HG03432 (cell line): ENCODE results near the gene NAGS.
"Not testable (repeated sequence)": the region's sequence is repeated elsewhere in the genome, so short reads cannot be mapped to it uniquely, and the experiment has no call there.

Experiments used
- ATAC-seq: cut with Tn5 transposase; IDR thresholded peaks from one replicate; pipeline ENCODE4 v1.9.1; 2021; ENCODE audit warnings: mild to moderate bottlenecking, moderate library complexity; ENCODE audit not compliant: unreplicated experiment

Gene NAGS, protein sequence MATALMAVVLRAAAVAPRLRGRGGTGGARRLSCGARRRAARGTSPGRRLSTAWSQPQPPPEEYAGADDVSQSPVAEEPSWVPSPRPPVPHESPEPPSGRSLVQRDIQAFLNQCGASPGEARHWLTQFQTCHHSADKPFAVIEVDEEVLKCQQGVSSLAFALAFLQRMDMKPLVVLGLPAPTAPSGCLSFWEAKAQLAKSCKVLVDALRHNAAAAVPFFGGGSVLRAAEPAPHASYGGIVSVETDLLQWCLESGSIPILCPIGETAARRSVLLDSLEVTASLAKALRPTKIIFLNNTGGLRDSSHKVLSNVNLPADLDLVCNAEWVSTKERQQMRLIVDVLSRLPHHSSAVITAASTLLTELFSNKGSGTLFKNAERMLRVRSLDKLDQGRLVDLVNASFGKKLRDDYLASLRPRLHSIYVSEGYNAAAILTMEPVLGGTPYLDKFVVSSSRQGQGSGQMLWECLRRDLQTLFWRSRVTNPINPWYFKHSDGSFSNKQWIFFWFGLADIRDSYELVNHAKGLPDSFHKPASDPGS

DNA sequence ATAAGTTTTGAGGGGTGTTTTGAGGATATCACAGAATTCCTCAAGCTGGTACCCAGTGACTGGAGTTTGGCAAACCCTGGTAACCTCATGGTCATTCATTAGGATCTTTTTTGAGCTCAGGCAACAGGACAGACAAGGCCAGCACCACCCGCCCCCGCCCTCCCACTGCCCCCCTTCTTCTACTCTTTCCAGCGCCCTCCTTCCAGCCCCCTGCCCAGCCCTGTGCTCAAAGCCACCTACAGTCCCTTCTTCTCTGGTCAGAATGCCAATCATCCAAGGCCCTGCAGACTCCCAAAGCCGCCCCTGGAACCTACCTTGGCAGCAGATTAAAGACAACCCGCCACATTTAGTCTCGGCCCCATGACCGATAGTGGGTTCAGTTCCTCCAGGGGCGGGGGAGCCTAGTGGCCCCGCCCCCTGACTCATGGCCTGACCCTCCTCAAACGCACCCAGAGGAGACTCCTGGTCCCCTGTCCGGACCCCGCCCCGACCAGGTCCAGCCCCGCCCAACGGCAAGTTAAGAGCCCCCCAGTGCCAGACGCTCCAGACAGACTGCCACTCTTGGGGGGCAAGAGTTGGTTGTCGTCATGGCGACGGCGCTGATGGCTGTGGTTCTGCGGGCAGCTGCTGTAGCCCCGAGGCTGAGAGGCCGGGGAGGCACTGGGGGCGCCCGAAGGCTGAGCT lies at the start of gene NAGS:
Gene NAGS, plus strand, starts transcription at position 546 of the 684 bp plus-strand sequence. Its CDS starts 42 bp downstream, at position 588.
- no peak for ATAC-seq

DNA sequence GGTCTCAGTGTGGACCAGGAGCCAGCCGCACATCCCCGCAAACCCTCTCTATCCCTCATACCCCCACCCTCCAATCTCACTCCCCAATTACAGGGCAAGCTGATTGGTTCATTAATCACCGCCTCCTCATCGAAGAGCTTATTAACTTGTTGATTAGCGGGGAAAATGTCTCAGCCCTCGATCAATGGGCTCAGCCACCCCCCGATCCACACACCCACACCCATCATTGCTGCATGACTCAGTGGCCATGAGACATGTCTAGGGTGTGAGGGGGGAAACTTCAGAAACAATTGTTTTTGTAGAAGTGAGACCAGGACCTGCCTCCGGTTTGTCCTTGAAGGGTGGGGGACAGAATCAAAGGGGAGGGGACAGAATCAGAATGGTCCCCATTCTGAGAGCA lies 48.2 kb upstream of the NAGS start:
- no peak for ATAC-seq

DNA sequence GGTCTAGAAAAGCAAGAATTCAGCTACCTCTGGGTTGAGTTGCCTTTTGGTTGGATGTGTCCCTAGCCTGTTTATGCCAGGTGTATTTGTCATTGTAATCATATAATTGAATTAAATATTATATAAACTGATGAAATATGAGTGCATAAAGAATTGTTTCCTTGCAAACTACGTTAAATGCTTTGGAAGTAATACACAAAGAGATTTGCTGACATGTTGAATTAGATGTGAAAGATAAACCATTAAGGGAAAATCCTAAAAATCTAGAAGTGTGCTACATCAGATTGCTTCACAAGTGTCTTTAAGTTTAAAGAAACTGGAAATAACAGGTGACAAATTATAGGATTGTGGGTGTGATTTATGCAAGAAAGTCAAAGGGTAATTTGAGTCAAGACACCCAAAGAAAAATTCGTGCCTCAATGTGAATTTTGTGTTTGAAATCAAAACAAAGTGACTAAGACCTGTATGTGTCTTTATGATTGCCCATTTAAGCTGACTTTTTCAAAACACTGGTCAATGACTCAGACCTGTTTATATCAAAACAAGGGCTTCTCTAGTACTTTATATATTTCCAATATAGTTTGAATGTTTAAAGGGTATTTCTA lies 45.6 kb upstream of the NAGS start:
- no peak for ATAC-seq

DNA sequence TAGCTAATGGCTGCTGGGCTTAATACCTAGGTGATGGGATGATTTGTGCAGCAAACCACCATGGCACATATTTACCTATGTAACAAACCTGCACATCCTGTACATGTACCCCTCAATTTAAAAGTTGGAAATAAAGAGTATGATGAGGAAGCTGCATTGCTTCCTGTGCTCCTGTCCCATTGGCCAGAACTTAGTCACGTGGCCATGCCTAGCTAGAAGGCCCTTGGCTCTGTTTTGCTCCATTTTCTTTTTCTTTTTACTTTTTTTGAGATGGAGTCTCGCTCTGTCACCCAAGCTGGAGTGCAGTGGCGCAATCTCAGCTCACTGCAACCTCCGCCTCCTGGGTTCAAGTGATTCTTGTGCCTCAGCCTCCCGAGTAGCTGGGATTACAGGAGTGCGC lies 43.1 kb upstream of the NAGS start:
- not testable (repeated sequence) for ATAC-seq

DNA sequence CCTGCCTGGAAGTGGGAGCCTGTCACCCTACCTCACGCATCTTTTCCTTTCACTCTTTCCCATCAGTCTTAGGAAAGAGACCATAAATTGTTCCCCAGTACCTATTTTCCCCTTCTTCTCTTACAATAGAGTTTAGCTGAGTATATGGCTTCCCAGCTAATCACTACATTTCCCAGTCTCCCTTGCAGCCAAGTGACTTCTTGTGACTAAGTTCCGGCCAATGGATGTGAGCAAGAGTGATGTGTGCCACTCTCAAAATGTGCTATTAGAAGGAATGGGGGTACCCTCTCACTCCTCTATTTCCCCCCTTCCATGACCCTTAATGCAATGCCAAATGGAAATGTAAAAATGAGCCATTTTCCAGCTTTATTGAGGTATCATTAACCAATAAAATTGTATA lies 42.5 kb upstream of the NAGS start:
- ATAC-seq, result no peak

DNA sequence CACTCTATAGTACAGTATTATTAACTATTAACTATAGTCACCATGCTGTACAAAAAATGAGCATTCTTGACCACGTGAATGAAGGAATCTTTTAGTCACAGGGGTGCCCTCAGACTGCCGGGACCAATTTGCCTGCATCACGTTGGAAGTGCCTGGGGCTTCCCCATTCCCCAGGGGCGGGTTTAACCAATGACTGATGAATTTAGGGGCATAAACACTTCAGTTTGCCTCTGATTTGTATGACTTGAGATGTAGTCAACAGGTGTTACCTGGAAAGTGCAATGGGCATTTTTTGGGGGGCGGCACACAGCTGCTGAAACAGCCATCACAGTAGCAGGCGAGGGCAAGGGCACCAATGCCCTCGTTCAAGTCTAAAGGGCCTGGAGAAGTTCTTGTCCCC lies 41.9 kb upstream of the NAGS start:
- ATAC-seq, result no peak

DNA sequence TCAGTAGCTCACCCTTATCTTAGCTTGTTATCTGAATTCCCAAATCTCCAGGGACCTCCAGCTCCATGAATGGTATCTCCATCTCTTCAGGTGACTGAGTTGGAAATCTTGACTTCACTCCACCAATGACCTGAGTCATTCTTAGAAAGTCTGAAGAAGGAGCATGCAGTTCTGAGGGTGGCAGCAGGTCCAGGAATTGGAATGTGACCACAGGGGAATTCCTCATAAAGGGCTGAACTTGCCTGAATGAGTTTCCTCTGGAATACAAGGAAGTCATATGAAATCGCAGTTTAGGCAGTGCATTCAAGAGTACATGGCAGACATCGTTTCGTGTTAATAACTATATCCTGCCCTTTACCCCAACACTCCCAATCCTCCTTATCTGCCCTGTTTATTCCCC lies 38.1 kb upstream of the NAGS start:
- ATAC-seq, result no peak

DNA sequence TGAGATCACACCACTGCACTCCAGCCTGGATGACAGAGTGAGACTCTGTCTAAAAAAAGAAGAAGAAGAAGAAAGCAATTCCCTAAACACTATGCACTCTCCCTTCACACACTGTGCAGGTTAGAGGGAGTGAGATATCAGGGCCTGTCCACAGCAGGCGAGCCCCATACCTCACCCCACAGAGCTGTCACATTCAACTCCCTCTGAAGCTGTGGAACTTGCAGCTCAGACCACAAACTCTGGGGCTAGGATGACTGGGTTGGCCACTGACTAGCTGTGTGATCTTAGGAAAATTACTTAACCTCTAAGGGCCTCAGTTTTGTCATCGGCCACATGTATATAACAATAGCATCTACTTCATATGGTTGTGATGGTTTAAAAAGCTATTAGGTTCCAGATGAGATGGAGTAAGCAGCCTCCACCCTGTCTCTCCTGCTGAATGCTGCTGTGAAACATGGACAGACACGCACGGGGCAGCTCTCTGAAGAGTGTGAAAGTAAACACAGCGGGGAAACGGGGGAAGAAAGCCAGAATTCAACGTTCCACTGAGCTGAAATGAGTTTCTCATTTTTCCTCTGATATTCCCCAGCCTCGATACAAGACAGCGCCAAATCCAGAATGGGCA lies 37.1 kb upstream of the NAGS start:
- no peak for ATAC-seq

DNA sequence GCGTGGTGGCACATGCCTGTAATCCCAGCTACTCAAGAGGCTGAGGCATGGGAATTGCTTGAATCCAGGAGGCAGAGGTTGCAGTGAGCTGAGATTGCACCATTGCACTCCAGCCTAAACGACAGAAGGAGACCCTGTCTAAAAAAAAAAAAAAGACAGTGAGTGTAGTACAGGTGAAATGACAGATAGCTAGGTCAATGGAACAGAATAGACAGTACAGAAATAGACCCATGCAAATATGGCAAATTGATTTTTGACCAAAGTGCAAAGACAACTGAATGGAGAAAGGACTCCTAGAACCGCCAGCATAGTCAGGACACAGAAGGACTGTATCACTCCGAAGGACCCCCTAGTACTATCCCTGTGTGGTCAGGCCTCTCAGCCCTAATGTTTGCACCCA lies 34.1 kb upstream of the NAGS start:
- ATAC-seq, result no peak

DNA sequence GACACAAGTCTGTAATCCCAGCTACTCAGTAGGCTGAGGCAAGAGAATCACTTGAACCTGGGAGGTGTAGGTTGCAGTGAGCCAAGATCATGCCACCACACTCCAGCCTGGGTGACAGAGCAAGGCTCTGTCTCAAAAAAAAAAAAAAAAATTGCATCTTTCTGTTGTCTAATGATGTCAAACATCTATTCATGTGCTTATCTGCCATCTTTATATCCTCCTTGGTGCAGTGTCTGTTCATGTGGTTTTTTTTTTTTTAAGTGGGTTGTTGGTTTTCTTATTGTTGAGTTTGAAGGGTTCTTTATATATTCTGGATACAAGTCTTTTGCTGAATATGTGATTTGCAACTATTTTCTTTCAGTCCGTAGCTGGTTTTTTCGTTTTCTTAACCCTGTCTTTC lies 33.0 kb upstream of the NAGS start:
- not testable (repeated sequence) for ATAC-seq

DNA sequence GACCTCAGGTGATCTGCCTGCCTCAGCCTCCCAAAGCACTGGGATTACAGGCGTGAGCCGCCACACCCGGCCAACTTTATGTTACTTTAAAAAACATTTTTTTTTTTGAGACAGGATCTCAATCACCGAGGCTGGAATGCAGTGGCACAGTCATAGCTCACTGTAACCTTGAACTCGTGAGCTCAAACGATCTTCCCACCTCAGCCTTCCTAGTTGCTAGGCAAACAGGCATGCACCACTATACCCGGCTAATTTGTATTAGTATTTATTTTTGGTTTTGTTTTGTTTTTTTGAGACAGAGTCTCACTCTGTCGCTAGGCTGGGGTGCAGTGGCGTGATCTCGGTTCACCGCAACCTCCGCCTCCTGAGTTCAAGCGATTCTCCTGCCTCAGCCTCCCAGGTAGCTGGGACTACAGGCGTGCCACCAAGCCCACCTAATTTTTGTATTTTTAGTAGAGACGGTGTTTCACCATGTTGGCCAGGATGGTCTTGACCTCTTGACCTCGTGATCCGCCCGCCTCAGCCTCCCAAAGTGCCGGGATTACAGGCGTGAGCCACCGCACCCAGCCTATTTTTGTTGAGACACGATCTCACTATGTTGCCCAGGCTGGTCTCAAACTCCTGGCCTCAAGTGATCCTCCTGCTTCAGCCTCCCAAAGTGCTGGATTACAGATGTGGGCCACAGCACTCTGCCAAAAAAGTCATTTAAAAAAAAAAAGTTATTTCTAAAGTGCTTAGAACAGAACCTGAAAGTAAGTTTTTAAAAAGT lies 31.8 kb upstream of the NAGS start:
- not testable (repeated sequence) for ATAC-seq

DNA sequence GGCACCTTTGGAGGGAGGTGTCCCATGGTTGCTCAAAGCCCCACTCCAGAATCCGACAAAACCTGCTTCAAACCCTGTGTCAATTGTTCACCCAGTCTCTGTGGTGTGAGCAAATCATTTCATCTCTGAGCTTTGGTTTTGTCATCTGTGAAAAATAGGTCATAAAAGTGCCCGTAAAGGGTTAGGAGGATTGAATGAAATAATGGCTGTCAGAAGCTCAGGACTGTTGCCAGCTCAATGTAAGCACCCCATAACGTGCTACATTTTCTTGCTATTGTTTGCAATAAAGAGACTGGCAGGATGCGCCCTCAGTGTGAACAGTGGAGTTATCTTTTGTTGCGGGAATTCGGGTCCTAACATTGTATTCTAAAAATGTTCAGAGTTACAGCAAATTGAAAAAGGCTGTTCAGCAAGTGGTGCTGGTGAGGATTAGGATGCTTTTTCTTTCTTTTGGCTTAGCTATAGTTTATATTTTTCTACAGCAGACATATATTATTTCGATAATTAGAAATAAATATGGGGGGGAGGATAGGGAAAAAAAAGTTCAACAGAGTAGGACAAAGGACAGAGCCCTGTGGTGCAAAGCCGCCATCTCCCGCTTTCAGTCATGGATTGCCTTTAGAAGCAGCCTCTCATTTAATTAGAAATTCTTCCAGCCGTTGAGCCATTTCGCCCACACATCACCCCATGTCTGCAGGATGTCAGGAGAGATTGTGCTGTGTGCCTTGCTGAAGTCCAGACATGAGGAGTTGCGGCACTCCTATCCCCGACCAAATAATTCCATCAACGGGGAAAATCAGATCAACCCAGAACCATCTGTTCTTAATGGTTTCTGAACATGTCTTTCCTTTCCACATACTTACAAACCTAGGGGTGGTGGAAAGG lies 29.8 kb upstream of the NAGS start:
- ATAC-seq, result no peak

DNA sequence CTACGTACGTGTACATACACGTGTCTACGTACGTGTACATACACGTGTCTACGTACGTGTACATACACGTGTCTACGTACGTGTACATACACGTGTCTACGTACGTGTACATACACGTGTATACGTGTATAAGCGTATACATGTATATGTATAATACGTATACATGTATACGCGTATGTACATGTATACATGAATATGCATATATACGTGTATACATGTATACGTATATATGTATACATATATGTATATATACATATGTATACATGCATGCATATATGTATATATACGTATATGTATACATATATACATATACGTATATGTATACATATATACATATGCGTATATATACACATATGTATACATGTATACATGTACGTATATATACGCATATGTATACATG lies 28.5 kb upstream of the NAGS start:
- ATAC-seq, result no peak

DNA sequence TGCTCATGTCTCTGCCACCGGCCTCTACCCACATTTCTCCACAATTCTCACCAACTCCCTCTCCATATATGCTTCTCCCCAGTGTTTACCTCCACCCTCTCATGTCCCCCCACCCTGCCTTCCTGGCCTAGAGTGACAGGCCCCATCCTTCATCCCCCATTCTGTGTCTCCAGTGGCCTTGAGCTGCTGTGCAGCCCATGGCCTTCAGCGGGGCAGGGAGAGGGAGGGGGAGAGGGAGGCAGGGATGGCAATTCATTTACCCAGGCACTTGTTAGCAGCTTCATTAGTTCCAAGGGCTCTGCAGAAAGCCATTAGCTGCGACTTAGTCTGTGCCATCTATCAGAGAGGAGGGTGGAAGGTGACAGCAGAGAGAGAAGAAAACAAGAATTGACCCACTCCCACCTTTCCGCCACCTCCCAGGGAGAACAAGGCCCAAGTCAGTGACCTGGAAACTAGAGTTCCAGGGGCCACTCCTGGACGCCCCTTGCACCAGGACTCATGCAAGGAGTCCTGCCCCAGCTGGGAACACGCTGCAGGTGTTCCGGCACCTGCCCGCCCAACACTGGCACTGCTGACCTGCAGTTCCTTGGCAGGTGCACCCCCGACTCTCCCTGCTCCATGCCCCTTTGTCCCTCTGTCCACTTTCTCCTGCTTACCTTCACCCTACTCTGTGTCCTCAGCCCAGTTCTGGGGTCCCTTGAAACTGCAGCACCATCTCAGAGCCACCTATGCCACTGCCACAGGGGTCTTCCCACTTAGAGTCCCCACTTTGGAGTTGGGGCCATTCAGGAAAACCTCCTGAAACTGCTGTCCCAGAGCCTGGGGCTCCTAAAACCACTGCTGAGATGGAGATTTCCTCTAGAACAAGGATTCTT lies 27.2 kb upstream of the NAGS start:
- ATAC-seq, result no peak

DNA sequence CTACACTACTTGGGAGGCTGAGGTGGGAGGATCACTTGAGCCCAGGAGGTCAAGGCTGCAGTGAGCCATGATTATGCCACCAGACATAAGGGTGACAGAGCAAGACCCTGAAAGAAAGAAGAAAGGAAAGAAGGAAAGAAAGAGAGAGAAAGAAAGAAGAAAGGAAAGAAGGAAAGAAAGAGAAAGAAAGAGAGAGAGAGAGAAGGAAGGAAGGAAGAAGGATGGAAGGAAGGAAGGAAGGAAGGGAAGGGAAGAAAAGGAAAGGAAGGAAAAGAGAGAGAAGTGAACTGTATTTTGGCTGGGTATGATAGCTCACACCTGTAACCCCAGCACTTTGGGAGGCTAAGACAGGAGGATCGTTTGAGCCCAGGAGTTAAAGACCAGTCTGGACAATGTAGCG lies 26.3 kb upstream of the NAGS start:
- ATAC-seq, result no peak

DNA sequence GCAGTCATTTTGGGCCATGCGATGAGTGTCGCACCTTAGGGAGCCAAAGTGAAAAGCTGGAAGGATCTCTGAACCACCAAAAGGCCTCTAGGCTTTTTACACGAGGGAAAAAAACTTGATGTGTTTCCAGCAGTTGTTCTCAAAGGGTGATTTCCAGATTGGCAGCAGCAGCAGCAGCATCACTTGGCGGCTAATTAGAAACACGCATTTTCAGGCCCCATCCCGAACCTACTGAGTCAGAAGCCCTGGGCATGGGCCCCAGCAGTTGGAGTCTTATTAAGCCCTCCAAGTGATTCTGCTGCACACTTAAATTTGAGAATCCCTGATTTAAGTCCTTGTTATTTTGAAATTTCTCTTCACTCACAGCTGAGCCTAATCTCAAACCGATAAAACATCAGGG lies 25.4 kb upstream of the NAGS start:
- no peak for ATAC-seq

DNA sequence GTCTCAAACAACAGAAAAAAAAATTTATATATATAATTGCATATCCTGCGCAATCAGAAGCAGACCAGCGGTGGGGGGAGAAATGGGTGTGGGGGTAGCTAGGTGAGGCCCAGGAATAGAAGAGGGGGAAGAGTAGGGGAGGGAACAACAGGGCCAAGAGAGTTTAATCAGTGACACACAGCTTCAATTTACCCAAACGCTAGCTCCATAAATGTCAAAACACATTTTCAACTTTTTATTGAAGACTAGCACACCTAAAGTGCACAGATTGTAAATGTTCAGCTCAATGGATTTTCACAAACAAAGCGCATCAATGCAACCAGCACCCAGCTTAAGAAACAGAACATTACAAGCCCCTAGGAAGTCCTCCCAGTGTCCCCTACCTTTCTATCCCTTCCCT lies 24.8 kb upstream of the NAGS start:
- ATAC-seq, result no peak

DNA sequence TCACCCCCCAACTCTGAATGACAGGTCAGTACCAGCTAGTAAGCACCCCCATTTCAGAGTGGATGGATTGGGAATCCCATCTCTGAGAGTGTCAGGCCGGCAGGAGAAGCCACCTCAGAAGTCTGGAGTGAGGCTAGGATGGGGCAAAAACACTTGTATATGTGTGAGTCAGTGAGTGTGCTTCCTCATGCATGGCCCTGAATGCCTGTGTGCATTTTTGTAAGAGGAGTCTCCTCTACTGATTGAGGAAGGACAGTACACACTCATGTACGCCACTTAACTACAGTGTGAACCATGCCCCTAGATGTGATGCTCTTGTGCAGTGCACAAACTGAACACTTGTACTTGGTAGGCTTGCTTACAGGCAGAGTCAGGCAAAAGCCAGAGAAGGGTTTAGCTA lies 22.3 kb upstream of the NAGS start:
- ATAC-seq, result no peak

DNA sequence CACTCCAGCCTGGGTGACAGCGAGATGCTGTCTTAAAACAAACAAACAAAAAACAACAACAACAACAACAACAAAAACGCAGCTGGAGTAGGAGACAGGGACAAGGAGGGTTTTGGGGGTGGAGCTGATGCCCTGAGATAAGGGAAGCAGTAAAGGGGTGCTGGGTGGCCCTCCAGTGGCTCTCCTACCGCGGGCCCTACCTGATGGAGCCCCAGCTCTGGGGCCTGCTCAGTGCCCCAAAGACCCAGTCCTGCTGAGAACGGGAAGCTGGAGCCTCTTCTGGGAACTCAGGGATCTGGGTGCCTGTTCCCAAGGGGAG lies 21.3 kb upstream of the NAGS start:
- no peak for ATAC-seq
